Lower leg skin (tissue), 4 donors: ENCODE data around the gene S1PR4. TPM values are rescaled to one million over a fixed set of nuclear protein-coding genes. Genes with fewer than 3 reads are reported as not detected.
A peak's percentile ranks its signal among the peaks of the same experiment; 100 is the strongest.

ENCODE experiments used
- DNase-seq, 2 donors: peaks; one replicate each; pipeline ENCODE4 v3.0.0-alpha.2; 2019; ENCODE audit warnings: low spot score in 2 of 2
- H3K4me3 ChIP-seq: fragments of 200-600 bp; sonication (generic); 2 replicates; pipeline ENCODE4 v1.5.1; 2017; ENCODE audit warnings: mild to moderate bottlenecking, low read depth; ENCODE audit not compliant: poor library complexity, severe bottlenecking
- CTCF ChIP-seq, 3 donors: fragments of 450-650 bp; IDR thresholded peaks; one replicate each; pipeline ENCODE4 v1.5.1; 2016; ENCODE audit warnings: antibody characterized with exemption in 3 of 3, mild to moderate bottlenecking in 3 of 3, moderate library complexity in 2 of 3
- POLR2A ChIP-seq, 2 donors: fragments of 450-650 bp; IDR thresholded peaks; one replicate each; pipeline ENCODE4 v1.6.1; 2016 to 2017; ENCODE audit warnings: antibody characterized with exemption in 2 of 2, mild to moderate bottlenecking in 1 of 2, moderate library complexity in 1 of 2
- WGBS, 2 donors: methylation state at CpG; one replicate each; pipeline ENCODE4 v1.1.5; 2018; 5-methylcytosine and 5-hydroxymethylcytosine counted together
- intact Hi-C: fragments of 100-400 bp; cut with DNase I; formaldehyde crosslinking; loops from one replicate; pipeline ENCODE4 v1.15.0; 2023; ENCODE audit warnings: low total_unique reads
- total RNA-seq, 4 donors: library from RNA; depleted of rRNA; stranded (reverse); fragments of >200 nt; gene quantifications; one replicate each; pipeline ENCODE4 v1.1.0, GENCODE V29; 2016

S1PR4 gene
- total RNA-seq, 4 donors from 2014 or later: 0.19 to 3.4 (median 2.2) TPM; not detected in 1

GRCh38 chr19:3142292-3142670 is 36.3 kb upstream of the S1PR4 start:
- H3K4me3 ChIP-seq: no peak overlapping the region
- 19 to 28% methylated on average over 6 of the region's 6 CpGs for WGBS, 2 donors
- intact Hi-C loops: no loop called here
- peak in 1 of 2 donors; percentile 45 for DNase-seq
- TF ChIP-seq POLR2A (IDR thresholded peaks at IDR 0.05) (no peak), CTCF (IDR thresholded peaks at IDR 0.05) (no peak)

- intact Hi-C loops: no loop called here
- H3K4me3 ChIP-seq: no peak overlapping the region
- no peak for DNase-seq
- 59 to 64% methylated on average over 11 of the region's 11 CpGs for WGBS, 2 donors
- no peak for TF ChIP-seq CTCF (IDR thresholded peaks at IDR 0.05)
- no peak for TF ChIP-seq POLR2A (IDR thresholded peaks at IDR 0.05)
Observed at GRCh38 chr19:3142781-3143337, 35.7 kb upstream of the S1PR4 start.

- no peak overlapping the region for H3K4me3 ChIP-seq
- no peak for DNase-seq
- 67 to 72% methylated on average over 20 of the region's 20 CpGs for WGBS, 2 donors
- intact Hi-C loops: no loop called here
- TF ChIP-seq POLR2A (IDR thresholded peaks at IDR 0.05) (no peak), CTCF (IDR thresholded peaks at IDR 0.05) (no peak)
Observed at GRCh38 chr19:3145909-3146676, 32.5 kb upstream of the S1PR4 start.

GRCh38 chr19:3146677-3147100 is 31.9 kb upstream of the S1PR4 start:
- TF ChIP-seq POLR2A (IDR thresholded peaks at IDR 0.05): no peak
- TF ChIP-seq CTCF (IDR thresholded peaks at IDR 0.05): peak in 1 of 3 donors; percentile 22
- H3K4me3 ChIP-seq: no peak overlapping the region
- WGBS, 2 donors: 68 to 75% methylated on average over 5 of the region's 5 CpGs
- intact Hi-C loops: no loop called here
- no peak for DNase-seq

- WGBS, 2 donors: 85 to 90% methylated on average over 17 to 20 of the region's 20 CpGs
- DNase-seq: no peak
- intact Hi-C loops: no loop called here
- H3K4me3 ChIP-seq: no peak overlapping the region
- TF ChIP-seq POLR2A (IDR thresholded peaks at IDR 0.05): no peak
Observed at GRCh38 chr19:3148503-3148902, 30.1 kb upstream of the S1PR4 start.

GRCh38 chr19:3149089-3149488 is 29.5 kb upstream of the S1PR4 start:
- intact Hi-C loops: no loop called here
- H3K4me3 ChIP-seq: no peak overlapping the region
- no peak for DNase-seq
- WGBS, 2 donors: 92% methylated on average over 6 of the region's 6 CpGs
- TF ChIP-seq CTCF (IDR thresholded peaks at IDR 0.05): no peak
- no peak for TF ChIP-seq POLR2A (IDR thresholded peaks at IDR 0.05)
